ENCODE data around the gene WFDC8. TPM values are rescaled to one million over a fixed set of nuclear protein-coding genes. Genes with fewer than 3 reads are reported as not detected.
A peak's percentile ranks its signal among the peaks of the same experiment; 100 is the strongest.

Gene WFDC8
- total RNA-seq, 4 donors from 2014 or later = 0.78 to 1.3 TPM; not detected in 2

DNA sequence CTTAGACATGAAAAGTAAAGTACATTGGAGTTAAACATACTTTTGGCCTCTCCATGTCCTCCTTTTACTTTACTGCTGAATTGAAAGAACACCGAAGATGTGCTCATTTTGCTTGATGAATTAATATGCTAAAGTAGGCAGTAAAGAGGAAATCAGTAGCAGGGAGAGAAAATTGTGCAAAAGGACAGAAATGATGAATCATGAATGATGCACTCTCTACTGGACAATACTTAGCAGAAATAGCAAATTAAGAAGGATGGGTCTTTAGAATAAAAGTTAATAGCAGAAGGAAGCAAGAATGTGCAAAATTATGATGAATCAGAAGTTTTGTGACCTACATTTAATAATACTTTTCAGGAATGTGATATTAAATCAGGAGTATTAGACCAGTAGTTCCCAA, 55.3 kb downstream of the WFDC8 start:
- DNase-seq = no peak
- Histone ChIP-seq H3K27ac (no peak overlapping the region), H3K9me3 (no peaks in the 10 kb centered on the region), H3K4me3 (replicated peaks in 1 of 3) (no peak overlapping the region), H3K36me3 (no peaks in the 10 kb centered on the region), H3K4me1 (peaks cover 0 to 2% of the 10 kb centered on the region in 2 donors), H3K27me3 (no peaks in the 10 kb centered on the region)
- 77 to 88% methylated on average over 1 of the region's 1 CpG for WGBS, 2 donors
- TF ChIP-seq, protein P1, sequence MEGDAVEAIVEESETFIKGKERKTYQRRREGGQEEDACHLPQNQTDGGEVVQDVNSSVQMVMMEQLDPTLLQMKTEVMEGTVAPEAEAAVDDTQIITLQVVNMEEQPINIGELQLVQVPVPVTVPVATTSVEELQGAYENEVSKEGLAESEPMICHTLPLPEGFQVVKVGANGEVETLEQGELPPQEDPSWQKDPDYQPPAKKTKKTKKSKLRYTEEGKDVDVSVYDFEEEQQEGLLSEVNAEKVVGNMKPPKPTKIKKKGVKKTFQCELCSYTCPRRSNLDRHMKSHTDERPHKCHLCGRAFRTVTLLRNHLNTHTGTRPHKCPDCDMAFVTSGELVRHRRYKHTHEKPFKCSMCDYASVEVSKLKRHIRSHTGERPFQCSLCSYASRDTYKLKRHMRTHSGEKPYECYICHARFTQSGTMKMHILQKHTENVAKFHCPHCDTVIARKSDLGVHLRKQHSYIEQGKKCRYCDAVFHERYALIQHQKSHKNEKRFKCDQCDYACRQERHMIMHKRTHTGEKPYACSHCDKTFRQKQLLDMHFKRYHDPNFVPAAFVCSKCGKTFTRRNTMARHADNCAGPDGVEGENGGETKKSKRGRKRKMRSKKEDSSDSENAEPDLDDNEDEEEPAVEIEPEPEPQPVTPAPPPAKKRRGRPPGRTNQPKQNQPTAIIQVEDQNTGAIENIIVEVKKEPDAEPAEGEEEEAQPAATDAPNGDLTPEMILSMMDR (IDR thresholded peaks at IDR 0.05) = no peak
- no peak for TF ChIP-seq POLR2A (IDR thresholded peaks at IDR 0.05)
- intact Hi-C loops (cut with DNase I) = no loop called here

DNA sequence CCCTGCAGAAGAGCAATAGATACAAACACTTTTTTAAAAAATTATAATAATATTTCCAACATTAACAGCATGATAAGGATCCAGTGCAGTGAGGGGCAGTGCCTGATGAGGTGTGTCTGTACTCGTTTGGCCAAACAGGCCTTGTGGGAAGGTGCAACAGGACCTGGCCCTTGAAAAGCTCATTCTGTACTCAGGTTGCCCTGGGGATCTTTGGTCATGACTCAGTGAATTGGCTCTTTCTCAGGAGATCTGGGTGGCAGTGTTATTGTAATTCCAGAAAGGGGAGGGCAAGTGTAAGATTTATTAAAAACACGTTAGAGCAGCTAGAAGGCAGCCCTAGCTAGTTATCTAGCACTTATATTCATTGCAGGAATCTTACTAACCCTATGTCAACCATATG, 60.8 kb downstream of the WFDC8 start:
- H3K36me3 ChIP-seq = no peaks in the 10 kb centered on the region
- 27 to 36% methylated on average over 2 of the region's 2 CpGs for WGBS, 2 donors
- no peaks in the 10 kb centered on the region for H3K27me3 ChIP-seq
- peak; percentile 83 for DNase-seq
- no peaks in the 10 kb centered on the region for H3K9me3 ChIP-seq
- peaks cover 6 to 10% of the 10 kb centered on the region in 2 donors for H3K4me1 ChIP-seq
- no peak overlapping the region for H3K4me3 ChIP-seq (replicated peaks in 1 of 3)
- intact Hi-C loops (cut with DNase I) = no loop called here
- H3K27ac ChIP-seq = peak overlapping the region in 2 of 3 donors; percentile 30 to 82
- no peak for TF ChIP-seq POLR2A (IDR thresholded peaks at IDR 0.05)
- TF ChIP-seq, protein P1 (IDR thresholded peaks at IDR 0.05) = no peak

DNA sequence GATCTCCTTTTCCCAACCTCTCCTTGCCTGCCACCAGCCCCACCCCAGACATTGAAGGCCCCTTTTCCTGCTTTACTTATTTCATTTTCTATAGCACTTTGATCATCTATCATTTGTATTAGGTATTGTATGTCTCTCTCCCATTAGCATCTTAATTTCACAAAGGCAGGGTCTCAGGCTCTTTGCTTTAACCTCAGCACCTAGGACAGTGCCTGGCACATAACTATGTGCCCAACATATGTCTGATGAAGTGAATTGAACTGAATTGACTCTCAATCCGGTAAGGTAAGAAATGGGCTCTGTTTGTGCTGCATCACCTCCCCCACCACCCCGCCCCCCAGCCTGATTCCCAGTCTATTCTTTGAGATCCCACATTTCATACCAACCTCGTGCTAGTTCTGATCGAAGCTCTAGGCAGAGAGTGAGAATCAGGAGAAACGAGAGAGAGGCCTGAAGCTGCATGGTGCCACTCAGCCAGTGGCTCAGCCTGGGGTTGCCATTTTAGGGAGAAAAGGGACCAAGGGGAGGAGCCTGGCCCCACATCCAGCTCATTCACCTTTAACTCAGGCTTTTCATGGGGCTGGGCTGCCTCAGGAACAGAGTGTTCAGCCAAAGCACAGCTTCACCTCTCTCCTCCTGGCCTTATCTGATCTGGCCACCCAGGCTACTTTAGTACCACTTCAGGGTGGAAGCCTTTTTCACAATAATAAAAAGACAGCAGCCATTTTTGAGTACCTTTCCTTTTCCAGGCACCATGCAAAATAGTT, 63.8 kb downstream of the WFDC8 start, which contains the start of gene SPINT3:
Gene SPINT3, minus strand, starts transcription at position 476 of the 767 bp plus-strand sequence. Its CDS starts 14 bp downstream, at position 462.
- Histone ChIP-seq H3K4me1 (peaks cover 6 to 10% of the 10 kb centered on the region in 2 donors), H3K36me3 (no peaks in the 10 kb centered on the region), H3K9me3 (no peaks in the 10 kb centered on the region), H3K27me3 (no peaks in the 10 kb centered on the region), H3K4me3 (replicated peaks in 1 of 3) (no peak within 1 kb of the TSS), H3K27ac (no peak within 1 kb of the TSS)
- TF ChIP-seq, protein P1 (IDR thresholded peaks at IDR 0.05) = no peak
- TF ChIP-seq POLR2A (IDR thresholded peaks at IDR 0.05) = no peak
- WGBS, 2 donors = 81 to 84% methylated on average over 5 of the region's 5 CpGs
- DNase-seq = peak; percentile 1 to 7
- intact Hi-C loops (cut with DNase I) = no loop called here

DNA sequence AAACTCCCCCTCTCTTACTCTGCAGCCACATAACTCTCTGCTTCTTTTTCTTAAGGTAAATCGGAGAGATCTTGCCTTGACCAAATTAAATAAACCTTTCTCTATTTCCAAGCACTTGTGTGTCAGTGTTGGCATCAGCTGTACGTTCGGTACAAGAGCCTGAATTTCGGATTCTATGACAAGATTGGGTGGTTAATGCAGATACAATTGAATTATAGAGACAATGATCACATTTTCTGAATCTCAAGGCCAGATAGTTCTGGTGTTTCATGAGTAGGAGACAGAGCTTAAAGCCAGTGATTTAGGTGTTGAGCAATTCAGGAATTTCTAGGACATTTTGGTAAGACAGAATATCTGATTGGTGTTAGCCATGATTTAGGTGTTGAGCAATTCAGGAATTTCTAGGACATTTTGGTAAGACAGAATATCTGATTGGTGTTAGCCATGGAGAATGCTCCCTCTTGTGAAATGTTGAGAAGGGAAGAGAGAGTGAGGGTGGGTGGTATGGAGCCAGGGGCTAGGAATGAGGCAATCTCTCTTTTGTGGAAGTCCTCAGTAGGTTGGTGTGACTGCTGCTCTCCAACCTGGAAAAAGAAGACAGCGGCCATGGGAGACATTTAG, 68.7 kb downstream of the WFDC8 start:
- TF ChIP-seq POLR2A (IDR thresholded peaks at IDR 0.05) = no peak
- TF ChIP-seq, protein P1 (IDR thresholded peaks at IDR 0.05) = no peak
- no peak for DNase-seq
- intact Hi-C loops (cut with DNase I) = no loop called here
- no peaks in the 10 kb centered on the region for H3K27me3 ChIP-seq
- H3K9me3 ChIP-seq = no peaks in the 10 kb centered on the region
- no peaks in the 10 kb centered on the region for H3K36me3 ChIP-seq
- no peak overlapping the region for H3K27ac ChIP-seq
- no peak overlapping the region for H3K4me3 ChIP-seq (replicated peaks in 1 of 3)
- no peaks in the 10 kb centered on the region for H3K4me1 ChIP-seq
- WGBS, 2 donors = 82 to 91% methylated on average over 5 of the region's 5 CpGs

GRCh38 chr20:45509091-45509490, 70.0 kb downstream of the WFDC8 start:
- 53 to 79% methylated on average over 4 of the region's 4 CpGs for WGBS, 2 donors
- intact Hi-C loops (cut with DNase I) = no loop called here

More at GRCh38 chr20:45509091-45509490, 70.0 kb downstream of the WFDC8 start:
- Histone ChIP-seq H3K27ac (no peak overlapping the region), H3K36me3 (no peaks in the 10 kb centered on the region), H3K9me3 (no peaks in the 10 kb centered on the region), H3K4me3 (replicated peaks in 1 of 3) (no peak overlapping the region), H3K27me3 (peaks cover 4% of the 10 kb centered on the region), H3K4me1 (no peaks in the 10 kb centered on the region)
- TF ChIP-seq, protein P1 (IDR thresholded peaks at IDR 0.05) = no peak
- no peak for TF ChIP-seq POLR2A (IDR thresholded peaks at IDR 0.05)
- no peak for DNase-seq

Measured in thyroid gland (tissue), 4 donors.